COLO668 (cell line): Measurements from ENCODE around the gene SCAF4.

Source experiments
- DNase-seq: peaks from one replicate; lab custom pipeline; 2025; ENCODE audit not compliant: unreplicated experiment; lab: John Stamatoyannopoulos, UW

The SCAF4 gene

GRCh38 chr21:31714741-31715365 lies 17.1 kb downstream of the SCAF4 start:
- no peak for DNase-seq

- no peak for DNase-seq
These were observed 17.8 kb downstream of the SCAF4 start for GRCh38 chr21:31713973-31714740.

DNA sequence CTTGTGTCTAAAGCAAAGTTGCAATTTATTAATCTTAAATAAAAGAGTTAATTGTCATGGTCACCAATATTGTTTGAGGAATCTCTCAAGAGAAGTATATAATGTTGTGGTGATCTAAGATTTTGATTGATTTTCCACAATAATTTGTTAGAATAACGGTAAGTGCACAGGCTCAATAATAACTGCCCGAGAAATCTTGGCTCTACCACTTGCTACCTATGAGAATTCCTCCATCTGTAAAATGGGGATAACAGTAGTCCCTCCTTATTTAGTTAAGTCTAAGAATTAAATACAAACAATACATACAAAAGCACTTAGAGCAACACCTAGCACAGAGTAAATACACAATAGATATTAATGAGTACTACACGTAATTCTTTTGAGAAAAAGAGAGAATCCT lies 18.8 kb downstream of the SCAF4 start:
- no peak for DNase-seq

DNA sequence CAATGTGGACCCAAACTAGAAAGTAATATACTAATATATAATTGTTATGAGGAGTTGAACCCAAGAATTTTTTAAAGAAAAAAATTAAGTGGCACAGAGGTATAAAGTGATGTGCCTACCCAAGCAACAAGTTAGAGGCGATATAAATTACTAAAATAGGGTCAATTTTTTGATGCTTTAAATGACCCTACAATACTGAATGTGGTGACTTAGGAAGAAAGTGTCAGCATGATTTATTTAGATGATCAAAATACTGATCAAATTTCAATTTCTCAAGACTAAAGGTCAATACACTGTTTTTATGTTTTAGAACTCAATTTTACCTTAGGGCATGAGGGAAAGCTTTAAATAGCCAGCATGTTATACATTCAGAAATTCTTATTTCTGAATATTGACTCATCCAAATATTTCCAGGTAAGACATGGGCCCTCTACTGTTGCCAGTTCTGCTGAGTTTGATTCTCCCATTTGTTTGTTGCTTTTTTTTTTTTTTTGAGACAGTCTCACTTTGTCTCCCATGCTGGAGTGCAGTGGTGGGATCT lies 20.1 kb downstream of the SCAF4 start:
- no peak for DNase-seq

- DNase-seq = no peak
These were observed 20.6 kb downstream of the SCAF4 start for GRCh38 chr21:31711326-31711725.

GRCh38 chr21:31710586-31710985 lies 21.3 kb downstream of the SCAF4 start:
- DNase-seq = no peak

DNA sequence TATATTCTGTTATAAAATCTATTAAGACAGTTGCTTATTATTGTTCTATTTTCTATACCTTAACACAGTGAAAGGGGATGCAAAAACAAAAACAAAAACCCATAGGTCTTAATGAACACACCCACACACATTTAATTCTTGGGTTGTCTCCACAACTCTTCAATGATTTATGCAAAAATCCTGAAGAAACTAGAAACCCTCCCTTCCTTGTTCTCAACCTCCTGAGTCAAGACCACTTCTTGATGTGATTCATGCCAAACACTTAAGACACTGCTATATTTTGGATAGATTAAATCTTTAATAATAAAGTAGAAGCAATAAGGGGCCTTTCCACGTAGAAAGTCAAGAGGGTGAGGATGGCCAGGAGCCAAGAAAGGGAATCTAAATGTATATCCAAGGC lies 23.4 kb downstream of the SCAF4 start:
- DNase-seq = no peak

DNA sequence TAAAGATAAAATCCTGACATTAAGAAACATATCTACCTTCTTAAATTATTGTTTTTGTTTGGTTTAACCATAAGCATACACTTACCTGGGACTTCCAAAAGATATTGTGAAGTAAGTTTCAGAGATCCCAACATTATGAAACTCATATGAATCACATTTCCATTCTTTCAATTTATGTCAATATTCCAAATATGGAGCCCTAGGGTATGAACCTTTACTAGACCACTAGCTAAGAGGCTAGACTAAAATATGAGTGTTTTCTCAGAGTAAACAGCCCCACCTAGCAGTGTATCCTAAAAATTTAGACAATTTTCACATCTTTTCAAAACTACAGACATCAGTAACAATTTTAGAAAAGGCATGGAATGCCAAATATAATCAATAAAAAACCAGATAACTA lies 24.4 kb downstream of the SCAF4 start:
- DNase-seq = no peak

- no peak for DNase-seq
These were observed 25.4 kb downstream of the SCAF4 start for GRCh38 chr21:31706562-31706961.

GRCh38 chr21:31700040-31700439 lies 31.9 kb downstream of the SCAF4 start:
- DNase-seq = no peak

DNA sequence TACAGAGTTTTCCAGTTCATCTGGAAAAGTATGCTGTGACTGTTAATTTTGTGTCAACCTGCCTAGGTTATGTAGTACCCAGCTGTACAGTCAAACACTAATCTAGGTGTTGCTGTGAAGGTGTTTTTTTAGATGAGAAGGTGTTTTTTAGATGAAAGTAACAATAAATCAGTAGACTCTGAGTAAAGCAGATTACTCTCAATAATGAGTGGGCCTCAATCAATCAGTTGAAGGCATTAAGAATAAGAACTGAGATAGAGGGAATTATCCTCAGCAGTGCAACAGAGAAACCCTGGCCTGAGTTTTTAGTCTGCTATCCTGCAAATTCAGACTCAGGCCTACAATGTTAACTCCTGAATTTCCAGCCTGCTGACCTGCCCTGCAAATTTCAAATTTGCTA lies 33.5 kb downstream of the SCAF4 start:
- no peak for DNase-seq

DNA sequence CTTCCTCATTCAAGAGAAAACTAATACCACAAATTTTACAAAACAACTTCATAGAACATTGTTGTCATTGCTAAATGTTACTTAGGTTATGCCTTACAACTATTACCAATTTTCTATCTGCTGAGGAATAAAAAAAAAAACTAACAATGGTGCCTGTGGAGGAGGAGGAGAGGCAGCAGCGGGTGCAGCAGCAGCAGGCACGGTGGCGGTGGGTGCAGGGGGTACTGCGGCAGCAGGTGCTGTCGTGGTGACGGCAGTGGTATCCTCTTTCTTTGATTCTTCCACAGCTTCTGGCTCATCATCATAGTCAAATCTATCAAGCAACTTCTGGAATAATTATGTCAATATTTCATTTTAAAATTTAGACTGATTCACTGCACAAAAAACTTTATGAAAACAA lies 35.5 kb downstream of the SCAF4 start:
- DNase-seq = no peak

DNA sequence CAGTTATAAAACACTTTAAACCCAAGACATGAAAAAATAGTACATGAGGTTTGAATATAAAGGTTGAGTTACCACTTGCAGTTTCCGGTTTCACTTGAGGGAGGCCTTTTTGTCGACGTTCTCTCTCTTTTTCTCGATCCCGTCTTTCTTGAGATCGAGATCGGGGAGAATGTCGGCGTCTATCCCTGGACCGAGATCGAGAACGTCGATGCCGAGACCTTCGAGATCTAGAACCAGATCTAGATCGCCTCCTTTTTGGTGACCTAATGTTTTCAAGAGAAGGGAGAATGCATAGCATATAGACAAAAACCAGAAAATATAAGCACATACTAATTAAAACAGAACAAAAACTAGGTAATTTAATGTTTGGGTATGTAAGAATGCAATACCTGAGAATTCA lies 38.7 kb downstream of the SCAF4 start:
- DNase-seq = no peak

- DNase-seq = no peak
These were observed 43.1 kb downstream of the SCAF4 start for GRCh38 chr21:31688603-31689368.

- no peak for DNase-seq
These were observed 44.8 kb downstream of the SCAF4 start for GRCh38 chr21:31687108-31687507.

- DNase-seq = no peak
These were observed 45.5 kb downstream of the SCAF4 start for GRCh38 chr21:31686272-31686915.

DNA sequence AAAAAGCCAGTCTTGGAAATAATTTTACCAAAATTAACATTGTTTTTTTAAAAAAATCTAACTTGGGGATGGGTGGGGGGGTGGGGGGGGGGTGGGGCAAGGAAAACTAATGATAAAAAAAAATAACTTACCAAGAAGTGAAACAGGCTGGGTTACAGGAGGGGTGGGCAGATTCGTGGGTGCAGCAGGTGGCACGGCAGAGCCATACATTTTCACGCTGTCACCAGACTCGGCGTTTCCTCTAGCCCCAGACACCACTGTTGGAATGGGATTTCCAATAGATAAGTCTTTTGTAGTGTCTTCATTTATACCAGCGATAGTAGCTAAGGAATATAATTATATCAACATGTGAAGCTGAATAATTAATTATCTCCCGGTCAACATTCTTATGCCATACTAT lies 47.0 kb downstream of the SCAF4 start:
- no peak for DNase-seq

DNA sequence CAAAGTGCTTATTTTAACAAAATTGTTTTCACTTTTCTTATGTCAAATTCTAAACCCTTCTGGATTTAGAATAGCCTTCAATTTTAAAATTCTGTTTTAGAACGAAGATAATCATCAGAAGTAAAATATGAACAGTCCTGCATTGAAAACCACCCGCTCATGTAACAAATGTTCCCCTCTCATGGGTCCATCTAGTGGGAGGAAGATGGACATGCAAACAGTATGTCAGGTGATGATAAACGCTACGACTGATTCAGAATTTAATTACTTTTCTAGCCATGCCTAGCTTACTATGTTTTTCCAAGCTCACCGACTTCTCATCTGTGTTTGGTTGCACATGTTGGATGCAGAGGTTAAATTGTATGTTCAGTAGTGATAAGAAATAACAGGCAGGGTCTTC lies 48.9 kb downstream of the SCAF4 start:
- DNase-seq = no peak

GRCh38 chr21:31682620-31683019 lies 49.3 kb downstream of the SCAF4 start:
- no peak for DNase-seq

DNA sequence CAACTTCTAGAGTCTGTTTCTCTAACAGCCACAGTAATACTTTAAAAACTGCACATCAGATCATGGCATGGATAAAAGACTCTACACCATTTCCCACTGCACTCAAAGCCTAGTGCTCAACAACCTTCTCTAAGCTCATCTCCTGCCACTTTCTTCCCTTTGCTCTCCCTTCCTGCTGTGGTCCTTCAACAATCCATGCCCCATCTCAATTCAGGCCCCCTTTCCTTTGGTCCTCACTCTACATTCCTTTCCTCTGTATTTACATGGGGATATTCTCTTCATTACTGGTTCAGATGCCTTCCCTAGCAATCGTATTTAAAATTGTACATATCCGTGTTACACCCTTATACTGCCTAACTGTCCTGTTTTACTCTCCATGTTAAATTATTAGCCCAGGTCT lies 53.4 kb downstream of the SCAF4 start:
- no peak for DNase-seq

DNA sequence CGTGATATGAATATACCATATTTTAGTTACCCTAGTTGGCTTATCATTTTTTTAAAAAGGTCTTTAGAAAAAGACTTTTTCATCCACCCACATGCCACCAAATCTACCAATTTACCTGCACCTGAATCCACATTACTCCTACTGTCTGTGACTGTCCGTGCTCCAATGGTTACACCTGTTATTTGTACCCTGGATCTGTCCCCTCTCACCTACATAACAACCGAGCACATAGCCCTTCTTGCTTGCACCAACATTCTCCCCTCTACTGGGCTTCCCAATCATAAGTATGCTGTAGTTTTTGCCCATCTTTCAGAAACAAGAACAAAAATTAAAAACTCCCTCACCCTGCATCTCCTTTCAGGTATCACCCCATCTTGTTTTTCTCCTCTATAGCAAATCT lies 54.9 kb downstream of the SCAF4 start:
- no peak for DNase-seq
